ENCODE measurements around the gene CD6. TPM values are rescaled to one million over a fixed set of nuclear protein-coding genes. Genes with fewer than 3 reads are reported as not detected.
A peak's percentile ranks its signal among the peaks of the same experiment; 100 is the strongest.

The CD6 gene
- polyA plus RNA-seq, 1 donor (not counting 4 experiments of a cell fraction or from before 2014, with no cell fraction given) = 0.03 TPM

GRCh38 chr11:60951606-60951903 is 19.9 kb upstream of the CD6 start:
- Histone ChIP-seq H3K9ac (ENCODE audit: control insufficient read depth, extremely low read depth, insufficient read depth, low read length) (peak overlapping the region; percentile 70), H3K27ac (ENCODE audit: control insufficient read depth, insufficient read depth, low read length) (no peak overlapping the region), H3K9me1 (ENCODE audit: control insufficient read depth, extremely low read depth, insufficient read depth, low read length) (no peaks in the 10 kb centered on the region), H3K27me3 (ENCODE audit: control insufficient read depth, extremely low read depth, insufficient read depth, low read length) (peaks cover 4% of the 10 kb centered on the region), H3K36me3 (ENCODE audit: control insufficient read depth in 2 of 2, extremely low read depth in 1 of 2, insufficient read depth in 2 of 2, low read length in 2 of 2) (no peaks in the 10 kb centered on the region), H3K4me1 (ENCODE audit: control insufficient read depth, extremely low read depth, insufficient read depth, low read length) (peaks cover 5% of the 10 kb centered on the region), H3K79me2 (ENCODE audit: control insufficient read depth, insufficient read depth, low read length) (no peaks in the 10 kb centered on the region), H4K20me1 (ENCODE audit: control insufficient read depth, extremely low read depth, insufficient read depth, low read length) (no peaks in the 10 kb centered on the region), H3K9me3 (ENCODE audit: control insufficient read depth, low read depth, low read length) (no peaks in the 10 kb centered on the region), H3K4me3 (ENCODE audit: control insufficient read depth in 2 of 3, extremely low read depth in 1 of 3, insufficient read depth in 2 of 3, low read depth in 1 of 3, low read length in 3 of 3) (no peak overlapping the region), H3K4me2 (ENCODE audit: control insufficient read depth, extremely low read depth, insufficient read depth, low read depth, low read length) (peak overlapping the region; percentile 77), H2AFZ (ENCODE audit: control insufficient read depth, low read length) (peak overlapping the region; percentile 94)
- dilution Hi-C loops (cut with MboI; ENCODE audit: extremely low pct_ligation_motif_present, low sequenced_read_pairs) = no loop called here
- TF ChIP-seq CTCF (optimal IDR thresholded peaks at IDR 0.05 in 1 of 3, IDR thresholded peaks at IDR 0.05 in 1 of 3, conservative IDR thresholded peaks at IDR 0.05 in 1 of 3; ENCODE audit: extremely low read depth in 1 of 3, insufficient read depth in 2 of 3, low read length in 3 of 3) = no peak
- TF ChIP-seq EZH2 (IDR thresholded peaks at IDR 0.05; ENCODE audit: low read length) = no peak
- no peak for FAIRE-seq
- no peak for DNase-seq (ENCODE audit: low read depth, low spot score)

GRCh38 chr11:60951904-60952741 is 19.4 kb upstream of the CD6 start, which contains the start of gene SLC15A3:
Gene SLC15A3, minus strand, starts transcription at chr11:60952176. Its CDS starts 625 bp downstream, at chr11:60951551.
- FAIRE-seq (no peak), DNase-seq (ENCODE audit: low read depth, low spot score) (no peak)
- Histone ChIP-seq H3K9me3 (ENCODE audit: control insufficient read depth, low read depth, low read length) (no peaks in the 10 kb centered on the region), H3K9ac (ENCODE audit: control insufficient read depth, extremely low read depth, insufficient read depth, low read length) (peak within 1 kb of the TSS; percentile 70), H3K4me2 (ENCODE audit: control insufficient read depth, extremely low read depth, insufficient read depth, low read depth, low read length) (peak within 1 kb of the TSS; percentile 77), H2AFZ (ENCODE audit: control insufficient read depth, low read length) (peak within 1 kb of the TSS; percentile 94), H3K4me1 (ENCODE audit: control insufficient read depth, extremely low read depth, insufficient read depth, low read length) (peaks cover 5% of the 10 kb centered on the region), H3K27me3 (ENCODE audit: control insufficient read depth, extremely low read depth, insufficient read depth, low read length) (peaks cover 4% of the 10 kb centered on the region), H3K9me1 (ENCODE audit: control insufficient read depth, extremely low read depth, insufficient read depth, low read length) (no peaks in the 10 kb centered on the region), H3K36me3 (ENCODE audit: control insufficient read depth in 2 of 2, extremely low read depth in 1 of 2, insufficient read depth in 2 of 2, low read length in 2 of 2) (no peaks in the 10 kb centered on the region), H3K27ac (ENCODE audit: control insufficient read depth, insufficient read depth, low read length) (no peak within 1 kb of the TSS), H3K79me2 (ENCODE audit: control insufficient read depth, insufficient read depth, low read length) (no peaks in the 10 kb centered on the region), H4K20me1 (ENCODE audit: control insufficient read depth, extremely low read depth, insufficient read depth, low read length) (no peaks in the 10 kb centered on the region), H3K4me3 (ENCODE audit: control insufficient read depth in 2 of 3, extremely low read depth in 1 of 3, insufficient read depth in 2 of 3, low read depth in 1 of 3, low read length in 3 of 3) (peak within 1 kb of the TSS; percentile 16 to 63 (median 62))
- TF ChIP-seq CTCF (optimal IDR thresholded peaks at IDR 0.05 in 1 of 3, IDR thresholded peaks at IDR 0.05 in 1 of 3, conservative IDR thresholded peaks at IDR 0.05 in 1 of 3; ENCODE audit: extremely low read depth in 1 of 3, insufficient read depth in 2 of 3, low read length in 3 of 3) = no peak
- no peak for TF ChIP-seq EZH2 (IDR thresholded peaks at IDR 0.05; ENCODE audit: low read length)
- dilution Hi-C loops (cut with MboI; ENCODE audit: extremely low pct_ligation_motif_present, low sequenced_read_pairs) = no loop called here

All from keratinocyte (primary cell).